ENCODE measurements around the gene RNU6-8.
A peak's percentile ranks its signal among the peaks of the same experiment; 100 is the strongest.

Gene RNU6-8

GRCh38 chr14:32206552-32206951, 3.5 kb upstream of the RNU6-8 start:
- no peak overlapping the region for H3K27ac ChIP-seq (ENCODE audit: insufficient read depth, low read depth, low read length, poor library complexity, severe bottlenecking)
- H3K4me3 ChIP-seq (ENCODE audit: insufficient read depth, low read depth, low read length), result no peak overlapping the region
- WGBS, 2 experiments, result 75 to 76% methylated on average over 2 of the region's 2 CpGs

GRCh38 chr14:32205984-32206383, 2.9 kb upstream of the RNU6-8 start:
- Histone ChIP-seq H3K27ac (ENCODE audit: insufficient read depth, low read depth, low read length, poor library complexity, severe bottlenecking) (no peak overlapping the region), H3K4me3 (ENCODE audit: insufficient read depth, low read depth, low read length) (no peak overlapping the region), H3K4me1 (ENCODE audit: control insufficient read depth, insufficient read depth, low read length) (no peaks in the 10 kb centered on the region), H3K9me3 (ENCODE audit: control insufficient read depth, low read length) (no peaks in the 10 kb centered on the region), H3K27me3 (ENCODE audit: control insufficient read depth, insufficient read depth, low read length, poor library complexity, severe bottlenecking) (peaks cover 12% of the 10 kb centered on the region), H3K36me3 (ENCODE audit: control insufficient read depth, insufficient read depth, low read length) (no peaks in the 10 kb centered on the region)
- 74 to 78% methylated on average over 4 of the region's 4 CpGs for WGBS, 2 experiments

More at GRCh38 chr14:32206552-32206951, 3.5 kb upstream of the RNU6-8 start:
- Histone ChIP-seq H3K36me3 (ENCODE audit: control insufficient read depth, insufficient read depth, low read length) (no peaks in the 10 kb centered on the region), H3K4me1 (ENCODE audit: control insufficient read depth, insufficient read depth, low read length) (no peaks in the 10 kb centered on the region), H3K9me3 (ENCODE audit: control insufficient read depth, low read length) (no peaks in the 10 kb centered on the region), H3K27me3 (ENCODE audit: control insufficient read depth, insufficient read depth, low read length, poor library complexity, severe bottlenecking) (peaks cover 12% of the 10 kb centered on the region)

- Histone ChIP-seq H3K27me3 (ENCODE audit: control insufficient read depth, insufficient read depth, low read length, poor library complexity, severe bottlenecking) (peaks cover 15% of the 10 kb centered on the region), H3K4me1 (ENCODE audit: control insufficient read depth, insufficient read depth, low read length) (no peaks in the 10 kb centered on the region), H3K4me3 (ENCODE audit: insufficient read depth, low read depth, low read length) (no peak overlapping the region), H3K9me3 (ENCODE audit: control insufficient read depth, low read length) (no peaks in the 10 kb centered on the region), H3K36me3 (ENCODE audit: control insufficient read depth, insufficient read depth, low read length) (no peaks in the 10 kb centered on the region), H3K27ac (ENCODE audit: insufficient read depth, low read depth, low read length, poor library complexity, severe bottlenecking) (no peak overlapping the region)
- WGBS, 2 experiments, result 92 to 96% methylated on average over 2 to 3 of the region's 3 CpGs
Observed at GRCh38 chr14:32205554-32205953, 2.5 kb upstream of the RNU6-8 start.

- peaks cover 18% of the 10 kb centered on the region for H3K27me3 ChIP-seq (ENCODE audit: control insufficient read depth, insufficient read depth, low read length, poor library complexity, severe bottlenecking)
- no peak overlapping the region for H3K27ac ChIP-seq (ENCODE audit: insufficient read depth, low read depth, low read length, poor library complexity, severe bottlenecking)
- whole genome bisulfite sequencing, 2 experiments, result 24% methylated on average over 14 of the region's 14 CpGs
- peak overlapping the region; percentile 88 for H3K4me3 ChIP-seq (ENCODE audit: insufficient read depth, low read depth, low read length)
- no peaks in the 10 kb centered on the region for H3K4me1 ChIP-seq (ENCODE audit: control insufficient read depth, insufficient read depth, low read length)
- H3K36me3 ChIP-seq (ENCODE audit: control insufficient read depth, insufficient read depth, low read length), result no peaks in the 10 kb centered on the region
- H3K9me3 ChIP-seq (ENCODE audit: control insufficient read depth, low read length), result no peaks in the 10 kb centered on the region
Observed at GRCh38 chr14:32203928-32204357, 874 bp upstream of the RNU6-8 start.

- Histone ChIP-seq H3K4me3 (ENCODE audit: insufficient read depth, low read depth, low read length) (peak overlapping the region; percentile 88), H3K27ac (ENCODE audit: insufficient read depth, low read depth, low read length, poor library complexity, severe bottlenecking) (peak overlapping the region; percentile 30), H3K27me3 (ENCODE audit: control insufficient read depth, insufficient read depth, low read length, poor library complexity, severe bottlenecking) (peaks cover 18% of the 10 kb centered on the region), H3K4me1 (ENCODE audit: control insufficient read depth, insufficient read depth, low read length) (no peaks in the 10 kb centered on the region), H3K9me3 (ENCODE audit: control insufficient read depth, low read length) (no peaks in the 10 kb centered on the region), H3K36me3 (ENCODE audit: control insufficient read depth, insufficient read depth, low read length) (no peaks in the 10 kb centered on the region)
- 13 to 14% methylated on average over 8 of the region's 8 CpGs for WGBS, 2 experiments
Observed at GRCh38 chr14:32202491-32202997, 525 bp downstream of the RNU6-8 start.

GRCh38 chr14:32201816-32202490, 1.1 kb downstream of the RNU6-8 start, which contains the start of gene RNU6-7:
Gene RNU6-7, plus strand, starts transcription at chr14:32202045.
- H3K4me1 ChIP-seq (ENCODE audit: control insufficient read depth, insufficient read depth, low read length), result no peaks in the 10 kb centered on the region
- H3K27me3 ChIP-seq (ENCODE audit: control insufficient read depth, insufficient read depth, low read length, poor library complexity, severe bottlenecking), result peaks cover 18% of the 10 kb centered on the region
- H3K27ac ChIP-seq (ENCODE audit: insufficient read depth, low read depth, low read length, poor library complexity, severe bottlenecking), result peak within 1 kb of the TSS; percentile 85
- H3K4me3 ChIP-seq (ENCODE audit: insufficient read depth, low read depth, low read length), result peak within 1 kb of the TSS; percentile 88
- no peaks in the 10 kb centered on the region for H3K36me3 ChIP-seq (ENCODE audit: control insufficient read depth, insufficient read depth, low read length)
- no peaks in the 10 kb centered on the region for H3K9me3 ChIP-seq (ENCODE audit: control insufficient read depth, low read length)
- 1 to 2% methylated on average over 40 of the region's 40 CpGs for WGBS, 2 experiments

- WGBS, 2 experiments, result 0% methylated on average over 46 of the region's 46 CpGs
- H3K4me1 ChIP-seq (ENCODE audit: control insufficient read depth, insufficient read depth, low read length), result no peaks in the 10 kb centered on the region
- H3K36me3 ChIP-seq (ENCODE audit: control insufficient read depth, insufficient read depth, low read length), result no peaks in the 10 kb centered on the region
- peak overlapping the region; percentile 85 for H3K27ac ChIP-seq (ENCODE audit: insufficient read depth, low read depth, low read length, poor library complexity, severe bottlenecking)
- H3K4me3 ChIP-seq (ENCODE audit: insufficient read depth, low read depth, low read length), result peak overlapping the region; percentile 88
- H3K9me3 ChIP-seq (ENCODE audit: control insufficient read depth, low read length), result no peaks in the 10 kb centered on the region
- peaks cover 18% of the 10 kb centered on the region for H3K27me3 ChIP-seq (ENCODE audit: control insufficient read depth, insufficient read depth, low read length, poor library complexity, severe bottlenecking)
Observed at GRCh38 chr14:32201193-32201815, 1.8 kb downstream of the RNU6-8 start.

- Histone ChIP-seq H3K4me3 (ENCODE audit: insufficient read depth, low read depth, low read length) (peak overlapping the region; percentile 88), H3K27me3 (ENCODE audit: control insufficient read depth, insufficient read depth, low read length, poor library complexity, severe bottlenecking) (peaks cover 18% of the 10 kb centered on the region), H3K9me3 (ENCODE audit: control insufficient read depth, low read length) (no peaks in the 10 kb centered on the region), H3K27ac (ENCODE audit: insufficient read depth, low read depth, low read length, poor library complexity, severe bottlenecking) (no peak overlapping the region), H3K36me3 (ENCODE audit: control insufficient read depth, insufficient read depth, low read length) (no peaks in the 10 kb centered on the region), H3K4me1 (ENCODE audit: control insufficient read depth, insufficient read depth, low read length) (no peaks in the 10 kb centered on the region)
- WGBS, 2 experiments, result 28% methylated on average over 8 to 12 of the region's 14 CpGs
Observed at GRCh38 chr14:32200368-32201192, 2.5 kb downstream of the RNU6-8 start.

- 89% methylated on average over 1 of the region's 1 CpG for WGBS, 2 experiments
- no peak overlapping the region for H3K27ac ChIP-seq (ENCODE audit: insufficient read depth, low read depth, low read length, poor library complexity, severe bottlenecking)
- H3K4me3 ChIP-seq (ENCODE audit: insufficient read depth, low read depth, low read length), result no peak overlapping the region
- peaks cover 6% of the 10 kb centered on the region for H3K27me3 ChIP-seq (ENCODE audit: control insufficient read depth, insufficient read depth, low read length, poor library complexity, severe bottlenecking)
- H3K4me1 ChIP-seq (ENCODE audit: control insufficient read depth, insufficient read depth, low read length), result no peaks in the 10 kb centered on the region
- no peaks in the 10 kb centered on the region for H3K9me3 ChIP-seq (ENCODE audit: control insufficient read depth, low read length)
- no peaks in the 10 kb centered on the region for H3K36me3 ChIP-seq (ENCODE audit: control insufficient read depth, insufficient read depth, low read length)
Observed at GRCh38 chr14:32197919-32198318, 5.2 kb downstream of the RNU6-8 start.

- Histone ChIP-seq H3K4me1 (ENCODE audit: control insufficient read depth, insufficient read depth, low read length) (no peaks in the 10 kb centered on the region), H3K4me3 (ENCODE audit: insufficient read depth, low read depth, low read length) (no peak overlapping the region), H3K9me3 (ENCODE audit: control insufficient read depth, low read length) (no peaks in the 10 kb centered on the region), H3K27me3 (ENCODE audit: control insufficient read depth, insufficient read depth, low read length, poor library complexity, severe bottlenecking) (peaks cover 3% of the 10 kb centered on the region), H3K27ac (ENCODE audit: insufficient read depth, low read depth, low read length, poor library complexity, severe bottlenecking) (no peak overlapping the region), H3K36me3 (ENCODE audit: control insufficient read depth, insufficient read depth, low read length) (no peaks in the 10 kb centered on the region)
- WGBS, 2 experiments, result 100% methylated on average over 1 of the region's 1 CpG
Observed at GRCh38 chr14:32195636-32196035, 7.4 kb downstream of the RNU6-8 start.

Measured in ectodermal cell (in vitro differentiated cells).